WERI-Rb-1 (cell line): ENCODE data around the gene FUCA1.

Experiments used
- DNase-seq: peaks from one replicate; pipeline ENCODE4 v3.0.0-alpha.2; 2020
- H3K27ac ChIP-seq: fragments of 250-450 bp; sonication (Bioruptor Pico); 2 replicates; pipeline ENCODE4 v1.5.1; 2020; ENCODE audit warnings: mild to moderate bottlenecking, moderate library complexity
- H3K27me3 ChIP-seq: fragments of 250-450 bp; sonication (Bioruptor Pico); 2 replicates; pipeline ENCODE4 v1.5.1; 2021; ENCODE audit warnings: mild to moderate bottlenecking, low read depth, moderate library complexity; ENCODE audit not compliant: insufficient read depth, severe bottlenecking
- H3K36me3 ChIP-seq: fragments of 250-450 bp; sonication (Bioruptor Pico); 2 replicates; pipeline ENCODE4 v1.5.1; 2020; ENCODE audit warnings: mild to moderate bottlenecking, moderate library complexity
- H3K4me3 ChIP-seq: 2 replicates; pipeline ENCODE4 v1.5.1; 2011; ENCODE audit warnings: low read depth, mild to moderate bottlenecking, control low read depth, low read length
- H3K9me3 ChIP-seq: fragments of 250-450 bp; sonication (Bioruptor Pico); 2 replicates; pipeline ENCODE4 v1.5.1; 2021; ENCODE audit warnings: mild to moderate bottlenecking, moderate library complexity; ENCODE audit not compliant: severe bottlenecking
- CTCF ChIP-seq: IDR thresholded peaks from 2 replicates; pipeline ENCODE4 v1.5.1; 2011; ENCODE audit warnings: low read depth, mild to moderate bottlenecking, control low read depth, inconsistent platforms, low read length

The FUCA1 gene

GRCh38 chr1:23801338-23801748 is 66.7 kb downstream of the FUCA1 start:
- Histone ChIP-seq H3K9me3 (no peaks in the 10 kb centered on the region), H3K27ac (peak overlapping the region; percentile 58), H3K27me3 (no peaks in the 10 kb centered on the region), H3K4me3 (peak overlapping the region; percentile 87), H3K36me3 (peaks cover 20% of the 10 kb centered on the region)
- no peak for DNase-seq
- no peak for TF ChIP-seq CTCF

GRCh38 chr1:23800400-23801337 is 67.4 kb downstream of the FUCA1 start, which contains the start of gene GALE:
GALE (minus strand) TSS chr1:23800754; CDS start chr1:23799007, 1,747 bp downstream.
- peak within 1 kb of the TSS; percentile 87 for H3K4me3 ChIP-seq
- DNase-seq: peak; percentile 97
- peaks cover 24% of the 10 kb centered on the region for H3K36me3 ChIP-seq
- TF ChIP-seq CTCF: no peak
- H3K27me3 ChIP-seq: no peaks in the 10 kb centered on the region
- no peaks in the 10 kb centered on the region for H3K9me3 ChIP-seq
- H3K27ac ChIP-seq: peak within 1 kb of the TSS; percentile 75

- H3K27me3 ChIP-seq: no peaks in the 10 kb centered on the region
- H3K27ac ChIP-seq: peak overlapping the region; percentile 75
- no peaks in the 10 kb centered on the region for H3K9me3 ChIP-seq
- no peak for DNase-seq
- peak overlapping the region; percentile 87 for H3K4me3 ChIP-seq
- TF ChIP-seq CTCF: no peak
- H3K36me3 ChIP-seq: peaks cover 28% of the 10 kb centered on the region
These were observed 68.3 kb downstream of the FUCA1 start for GRCh38 chr1:23799570-23800399.

- DNase-seq: no peak
- Histone ChIP-seq H3K36me3 (peaks cover 31% of the 10 kb centered on the region), H3K4me3 (no peak overlapping the region), H3K9me3 (no peaks in the 10 kb centered on the region), H3K27me3 (no peaks in the 10 kb centered on the region), H3K27ac (no peak overlapping the region)
- no peak for TF ChIP-seq CTCF
These were observed 68.9 kb downstream of the FUCA1 start for GRCh38 chr1:23799255-23799569.

- no peak for TF ChIP-seq CTCF
- Histone ChIP-seq H3K27ac (no peak overlapping the region), H3K9me3 (no peaks in the 10 kb centered on the region), H3K27me3 (no peaks in the 10 kb centered on the region), H3K36me3 (peaks cover 32% of the 10 kb centered on the region), H3K4me3 (no peak overlapping the region)
- no peak for DNase-seq
These were observed 69.4 kb downstream of the FUCA1 start for GRCh38 chr1:23798662-23799142.
